GM12872 (cell line): ENCODE measurements around the gene UBL4A.

Source experiments
- CTCF ChIP-seq: IDR thresholded peaks from 3 replicates; pipeline ENCODE4 v1.5.1; 2011; ENCODE audit warnings: low read depth, mild to moderate bottlenecking, low read length, moderate library complexity; ENCODE audit not compliant: insufficient read depth

UBL4A gene

GRCh38 chrX:154470434-154470833 is 16.0 kb downstream of the UBL4A start:
- no peak for TF ChIP-seq CTCF

- TF ChIP-seq CTCF = no peak
Measured at GRCh38 chrX:154469880-154470279, 16.5 kb downstream of the UBL4A start.

GRCh38 chrX:154469114-154469513 is 17.3 kb downstream of the UBL4A start:
- TF ChIP-seq CTCF = no peak

GRCh38 chrX:154468217-154468616 is 18.2 kb downstream of the UBL4A start:
- no peak for TF ChIP-seq CTCF

- no peak for TF ChIP-seq CTCF
Measured at GRCh38 chrX:154467556-154467955, 18.9 kb downstream of the UBL4A start.

GRCh38 chrX:154466907-154467306 is 19.5 kb downstream of the UBL4A start:
- no peak for TF ChIP-seq CTCF

- TF ChIP-seq CTCF = no peak
Measured at GRCh38 chrX:154466036-154466435, 20.4 kb downstream of the UBL4A start.

GRCh38 chrX:154465601-154466000 is 20.8 kb downstream of the UBL4A start:
- TF ChIP-seq CTCF = no peak
